ENCODE measurements around the gene KLHL18.
"Not testable (repeated sequence)": the region's sequence is repeated elsewhere in the genome, so short reads cannot be mapped to it uniquely, and the experiment has no call there.

The KLHL18 gene

DNA sequence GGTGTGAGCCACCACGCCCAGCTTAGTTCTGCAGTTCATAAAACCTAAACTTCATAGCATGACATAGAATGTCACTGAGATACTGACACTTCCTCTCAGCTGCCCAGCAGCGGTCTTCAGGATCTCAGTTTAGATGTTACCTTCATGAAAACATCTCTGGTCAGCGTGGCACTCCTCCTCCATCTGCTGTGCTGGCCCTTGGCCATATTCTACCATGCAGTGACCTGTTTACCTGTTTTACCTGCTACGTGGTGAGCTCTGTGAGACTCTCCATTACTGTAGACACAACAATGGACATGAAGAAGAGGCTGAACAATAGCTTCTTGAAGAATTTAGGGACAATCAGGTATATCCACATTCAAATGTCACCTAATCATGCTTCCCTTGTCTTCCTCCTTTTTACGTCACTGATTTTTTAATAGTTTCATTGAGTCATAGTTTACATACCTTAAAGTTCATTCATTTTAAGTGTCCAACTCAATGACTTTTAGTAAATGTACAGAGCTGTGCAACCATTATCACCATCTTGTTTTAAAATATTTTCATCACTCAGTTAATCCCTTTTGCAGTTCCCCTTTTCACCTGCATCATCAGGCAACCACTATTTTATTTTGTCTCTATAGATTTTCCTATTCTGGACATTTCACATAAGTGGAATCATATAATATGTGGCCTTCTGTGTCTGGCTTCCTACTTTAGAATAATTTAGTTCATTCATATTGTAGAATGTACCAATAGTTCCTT is 65.8 kb downstream of the KLHL18 start:
- ChIA-PET POLR2A (no interaction called here), CTCF (no interaction called here)
- no peak for DNase-seq (ENCODE audit: extremely low spot score)
- TF ChIP-seq SP1 (IDR thresholded peaks at IDR 0.05) (no peak), TARDBP (IDR thresholded peaks at IDR 0.05) (no peak), ELF4 (IDR thresholded peaks at IDR 0.05) (no peak), FOXK2 (IDR thresholded peaks at IDR 0.05) (no peak), HDGF (IDR thresholded peaks at IDR 0.05; ENCODE audit: borderline replicate concordance) (no peak), CTBP1 (IDR thresholded peaks at IDR 0.05; ENCODE audit: borderline replicate concordance) (no peak), NFRKB (IDR thresholded peaks at IDR 0.05) (no peak), FOXM1 (IDR thresholded peaks at IDR 0.05; ENCODE audit: borderline replicate concordance) (no peak), ZNF384 (IDR thresholded peaks at IDR 0.05) (no peak), BHLHE40 (IDR thresholded peaks at IDR 0.05; ENCODE audit: borderline replicate concordance) (no peak)
- TF ChIP-seq, protein P1, sequence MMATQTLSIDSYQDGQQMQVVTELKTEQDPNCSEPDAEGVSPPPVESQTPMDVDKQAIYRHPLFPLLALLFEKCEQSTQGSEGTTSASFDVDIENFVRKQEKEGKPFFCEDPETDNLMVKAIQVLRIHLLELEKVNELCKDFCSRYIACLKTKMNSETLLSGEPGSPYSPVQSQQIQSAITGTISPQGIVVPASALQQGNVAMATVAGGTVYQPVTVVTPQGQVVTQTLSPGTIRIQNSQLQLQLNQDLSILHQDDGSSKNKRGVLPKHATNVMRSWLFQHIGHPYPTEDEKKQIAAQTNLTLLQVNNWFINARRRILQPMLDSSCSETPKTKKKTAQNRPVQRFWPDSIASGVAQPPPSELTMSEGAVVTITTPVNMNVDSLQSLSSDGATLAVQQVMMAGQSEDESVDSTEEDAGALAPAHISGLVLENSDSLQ (IDR thresholded peaks at IDR 0.05): no peak

DNA sequence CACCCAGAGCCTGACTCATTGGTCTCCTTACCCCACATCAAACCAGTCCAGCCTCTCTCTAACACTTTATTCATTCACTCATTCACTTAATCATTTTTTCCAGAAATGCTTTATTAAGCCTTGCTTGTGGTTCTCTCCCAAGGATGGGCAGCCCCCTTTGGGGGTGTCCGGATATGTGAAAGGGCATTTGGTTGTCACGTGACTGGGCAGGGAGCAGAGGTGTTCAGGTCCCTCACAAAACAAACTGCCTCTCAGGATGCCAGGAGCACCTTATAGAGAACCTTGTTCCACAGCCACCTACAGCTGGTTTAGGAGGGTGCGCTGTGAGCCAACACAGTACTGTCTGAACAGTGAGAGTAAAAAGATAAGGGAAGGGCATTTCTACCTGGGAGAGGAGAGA is 72.3 kb downstream of the KLHL18 start:
- TF ChIP-seq CTBP1 (IDR thresholded peaks at IDR 0.05; ENCODE audit: borderline replicate concordance): no peak
- no peak for TF ChIP-seq NFRKB (IDR thresholded peaks at IDR 0.05)
- TF ChIP-seq FOXM1 (IDR thresholded peaks at IDR 0.05; ENCODE audit: borderline replicate concordance): no peak
- TF ChIP-seq TARDBP (IDR thresholded peaks at IDR 0.05): no peak
- TF ChIP-seq LEF1 (IDR thresholded peaks at IDR 0.05; ENCODE audit: borderline replicate concordance): no peak
- TF ChIP-seq BHLHE40 (IDR thresholded peaks at IDR 0.05; ENCODE audit: borderline replicate concordance): no peak
- no peak for TF ChIP-seq ZNF384 (IDR thresholded peaks at IDR 0.05)
- TF ChIP-seq SP1 (IDR thresholded peaks at IDR 0.05): no peak
- TF ChIP-seq HDGF (IDR thresholded peaks at IDR 0.05; ENCODE audit: borderline replicate concordance): no peak
- TF ChIP-seq, protein P1 (IDR thresholded peaks at IDR 0.05): no peak
- TF ChIP-seq SUZ12 (IDR thresholded peaks at IDR 0.05): no peak
- no peak for TF ChIP-seq ELF4 (IDR thresholded peaks at IDR 0.05)
- no peak for TF ChIP-seq ARNT (IDR thresholded peaks at IDR 0.05)
- DNase-seq (ENCODE audit: extremely low spot score): no peak
- POLR2A ChIA-PET: no interaction called here
- CTCF ChIA-PET: no interaction called here

DNA sequence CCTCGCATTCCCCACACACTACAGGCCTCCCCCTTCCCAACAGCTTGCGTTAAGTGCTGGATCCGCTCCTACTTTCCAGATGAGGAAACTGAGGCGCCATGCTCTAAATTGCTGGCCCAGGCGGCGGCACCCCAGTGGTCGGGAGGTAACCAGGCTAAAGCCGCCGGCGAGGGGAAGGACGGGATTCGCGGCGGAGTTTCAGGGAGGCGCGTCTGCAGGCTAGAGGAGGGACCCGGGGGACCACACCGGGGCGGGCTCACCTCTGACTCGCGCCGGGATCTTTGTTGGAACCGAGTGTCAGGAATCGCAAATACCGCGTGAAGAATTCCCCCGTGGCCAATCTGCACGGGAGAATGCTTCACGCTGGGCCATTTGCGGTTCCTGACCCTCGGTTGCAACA is 73.5 kb downstream of the KLHL18 start:
- TF ChIP-seq CTBP1 (IDR thresholded peaks at IDR 0.05; ENCODE audit: borderline replicate concordance): no peak
- TF ChIP-seq SP1 (IDR thresholded peaks at IDR 0.05): no peak
- TF ChIP-seq ELF4 (IDR thresholded peaks at IDR 0.05): no peak
- no peak for TF ChIP-seq HDGF (IDR thresholded peaks at IDR 0.05; ENCODE audit: borderline replicate concordance)
- TF ChIP-seq LEF1 (IDR thresholded peaks at IDR 0.05; ENCODE audit: borderline replicate concordance): no peak
- no peak for TF ChIP-seq BHLHE40 (IDR thresholded peaks at IDR 0.05; ENCODE audit: borderline replicate concordance)
- no peak for TF ChIP-seq FOXK2 (IDR thresholded peaks at IDR 0.05)
- no peak for TF ChIP-seq FOXM1 (IDR thresholded peaks at IDR 0.05; ENCODE audit: borderline replicate concordance)
- no peak for TF ChIP-seq ARNT (IDR thresholded peaks at IDR 0.05)
- TF ChIP-seq, protein P1 (IDR thresholded peaks at IDR 0.05): no peak
- TF ChIP-seq ZNF384 (IDR thresholded peaks at IDR 0.05): no peak
- TF ChIP-seq SUZ12 (IDR thresholded peaks at IDR 0.05): no peak
- TF ChIP-seq FOXA1 (IDR thresholded peaks at IDR 0.05): no peak
- TF ChIP-seq NFRKB (IDR thresholded peaks at IDR 0.05): no peak
- TF ChIP-seq TARDBP (IDR thresholded peaks at IDR 0.05): no peak
- no peak for TF ChIP-seq L3MBTL2 (conservative IDR thresholded peaks at IDR 0.05)
- POLR2A ChIA-PET: no interaction called here
- CTCF ChIA-PET: no interaction called here
- DNase-seq (ENCODE audit: extremely low spot score): no peak

DNA sequence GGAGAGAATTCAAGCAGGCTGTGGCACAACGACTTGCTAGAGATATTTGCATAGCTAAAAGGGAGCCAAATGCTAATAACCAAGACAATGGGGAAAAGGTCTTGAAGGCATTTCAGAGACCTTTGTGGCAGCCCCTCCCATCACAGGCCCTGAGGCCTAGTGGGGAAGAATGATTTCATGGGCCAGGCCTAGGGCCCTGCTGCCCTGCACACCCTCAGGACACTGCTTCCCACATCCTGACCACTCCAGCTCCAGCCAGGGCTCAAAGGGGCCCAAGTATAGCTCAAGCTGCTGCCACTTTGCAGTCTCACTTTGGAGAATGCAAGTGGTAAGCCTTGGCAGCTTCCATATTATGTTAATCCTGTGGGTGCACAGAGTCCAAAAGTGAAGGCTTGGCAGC is 76.6 kb downstream of the KLHL18 start:
- TF ChIP-seq SP1 (IDR thresholded peaks at IDR 0.05) (no peak), BHLHE40 (IDR thresholded peaks at IDR 0.05; ENCODE audit: borderline replicate concordance) (no peak), HDGF (IDR thresholded peaks at IDR 0.05; ENCODE audit: borderline replicate concordance) (no peak), FOXM1 (IDR thresholded peaks at IDR 0.05; ENCODE audit: borderline replicate concordance) (no peak), ELF4 (IDR thresholded peaks at IDR 0.05) (no peak), L3MBTL2 (conservative IDR thresholded peaks at IDR 0.05) (no peak), SUZ12 (IDR thresholded peaks at IDR 0.05) (no peak), LEF1 (IDR thresholded peaks at IDR 0.05; ENCODE audit: borderline replicate concordance) (no peak), TARDBP (IDR thresholded peaks at IDR 0.05) (no peak), FOXA1 (IDR thresholded peaks at IDR 0.05) (no peak)
- TF ChIP-seq, protein P1 (IDR thresholded peaks at IDR 0.05): no peak
- DNase-seq (ENCODE audit: extremely low spot score): no peak
- ChIA-PET POLR2A (no interaction called here), CTCF (interaction anchor here (0.6 kb wide), 1 partner anchor 438 kb away, joined by 3 read pairs; no protein-coding TSS in a partner anchor)

DNA sequence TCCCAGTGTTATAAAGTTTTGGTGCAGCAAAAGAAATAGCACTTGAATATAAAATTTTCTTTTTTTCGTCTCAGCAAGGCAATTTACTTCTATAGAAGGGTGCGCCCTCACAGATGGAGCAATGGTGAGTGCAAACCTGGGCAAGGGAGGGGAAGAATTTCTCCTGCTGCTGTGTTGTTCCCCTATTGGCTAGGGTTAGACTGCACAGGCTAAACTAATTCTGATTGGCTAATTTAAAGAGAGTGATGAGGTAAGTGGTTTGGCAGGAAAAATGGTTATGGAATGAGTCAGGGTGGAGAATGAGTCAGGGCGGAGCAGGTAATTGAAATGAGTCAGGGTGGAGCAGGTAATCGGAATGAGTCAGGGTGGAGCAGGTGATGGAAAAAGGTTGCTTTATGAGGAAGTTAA is 77.4 kb downstream of the KLHL18 start:
- DNase-seq (ENCODE audit: extremely low spot score); POLR2A ChIA-PET; CTCF ChIA-PET: not testable (repeated sequence)

DNA sequence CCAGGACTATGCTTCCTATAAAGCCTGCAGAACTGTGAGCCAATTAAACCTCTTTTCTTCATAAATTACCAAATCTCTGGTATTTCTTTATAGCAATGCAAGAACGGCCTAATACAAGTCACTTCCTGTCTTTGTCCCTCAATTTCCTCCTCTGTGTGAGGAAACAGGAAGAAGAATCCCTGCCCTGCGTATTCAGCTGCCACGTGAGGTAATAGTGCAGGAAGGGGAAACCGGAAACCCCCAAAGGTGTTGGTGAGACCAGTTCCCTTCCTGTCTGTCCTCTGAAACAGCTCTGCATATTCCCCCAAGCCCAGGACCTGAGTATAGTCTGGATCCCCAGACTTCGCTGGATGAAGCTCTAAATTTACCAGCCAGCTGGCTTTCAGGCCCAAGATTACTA is 80.0 kb downstream of the KLHL18 start:
- CTCF ChIA-PET: no interaction called here
- DNase-seq (ENCODE audit: extremely low spot score): no peak

More for the DNA sequence above, 80.0 kb downstream of the KLHL18 start:
- TF ChIP-seq, protein P1 (IDR thresholded peaks at IDR 0.05): no peak
- TF ChIP-seq SP1 (IDR thresholded peaks at IDR 0.05) (no peak), NFRKB (IDR thresholded peaks at IDR 0.05) (no peak), L3MBTL2 (conservative IDR thresholded peaks at IDR 0.05) (no peak), ZNF384 (IDR thresholded peaks at IDR 0.05) (no peak), CTBP1 (IDR thresholded peaks at IDR 0.05; ENCODE audit: borderline replicate concordance) (no peak), SUZ12 (IDR thresholded peaks at IDR 0.05) (no peak), LEF1 (IDR thresholded peaks at IDR 0.05; ENCODE audit: borderline replicate concordance) (no peak), FOXA1 (IDR thresholded peaks at IDR 0.05) (no peak), BHLHE40 (IDR thresholded peaks at IDR 0.05; ENCODE audit: borderline replicate concordance) (no peak), FOXK2 (IDR thresholded peaks at IDR 0.05) (no peak), ARNT (IDR thresholded peaks at IDR 0.05) (no peak), TARDBP (IDR thresholded peaks at IDR 0.05) (no peak), HDGF (IDR thresholded peaks at IDR 0.05; ENCODE audit: borderline replicate concordance) (no peak)
- POLR2A ChIA-PET: interaction anchor here (3.1 kb wide), 1 partner anchor 18 kb away, joined by 11 read pairs; the partner anchor contains the start of gene PTPN23
